Dermis lymphatic vessel endothelial cell (primary cell): ENCODE results near the gene CHST11. TPM values are rescaled to one million over a fixed set of nuclear protein-coding genes. Genes with fewer than 3 reads are reported as not detected.

Experiments
- total RNA-seq: library from RNA; depleted of rRNA; stranded (reverse); fragments of >200 nt; gene quantifications from 2 replicates; pipeline ENCODE4 v1.2.1, GENCODE V29; 2014

The CHST11 gene
- total RNA-seq: 1.4 and 1.6 TPM in 2 replicates

DNA sequence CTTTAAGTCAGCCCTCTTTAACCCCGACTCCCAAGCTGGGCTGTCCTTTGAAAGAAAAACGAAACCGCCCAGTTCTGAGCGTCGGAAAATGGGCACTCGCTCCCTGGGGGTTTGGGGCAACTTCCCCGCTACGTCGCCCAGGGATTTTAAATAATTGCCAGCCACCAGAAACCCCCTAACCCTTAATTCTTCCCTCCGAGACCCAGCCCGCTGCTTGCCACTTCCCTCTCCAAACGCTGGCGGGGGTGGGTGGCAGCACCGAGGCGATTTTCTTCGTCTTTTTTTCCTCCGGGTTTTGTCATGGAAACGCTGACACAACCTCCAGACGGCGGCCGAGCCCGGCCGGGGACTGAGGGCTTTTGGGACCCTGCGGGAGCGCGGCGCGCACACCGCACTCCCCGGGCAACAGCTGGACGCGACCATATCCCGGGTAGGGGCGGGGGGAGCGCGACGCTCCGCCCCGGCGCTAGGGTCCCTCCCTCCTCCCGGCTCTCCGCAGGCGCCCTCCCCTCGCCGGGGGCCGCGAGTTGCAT is at the start of gene CHST11:
TSS of gene CHST11 (plus strand) at position 532 of the 533 bp plus-strand sequence.

Other genes starting within 250 kb of the CHST11 start
- gene TXNRD1, start 241.2 kb upstream of the CHST11 start, total RNA-seq: 228 and 498 TPM in 2 replicates
- gene EID3, start 153.2 kb upstream of the CHST11 start, total RNA-seq: 2.5 and 3.5 TPM in 2 replicates